HG02885 (cell line): Measurements from ENCODE around the gene WDR6.

Experiments used
- ATAC-seq: cut with Tn5 transposase; IDR thresholded peaks from one replicate; pipeline ENCODE4 v1.9.1; 2021; ENCODE audit warnings: mild to moderate bottlenecking; ENCODE audit not compliant: unreplicated experiment, poor library complexity

The WDR6 gene

GRCh38 chr3:49025005-49025792 lies 18.0 kb downstream of the WDR6 start:
- no peak for ATAC-seq

GRCh38 chr3:49025793-49026520 lies 18.8 kb downstream of the WDR6 start:
- ATAC-seq, result no peak

GRCh38 chr3:49026536-49026935 lies 19.3 kb downstream of the WDR6 start:
- ATAC-seq, result no peak

GRCh38 chr3:49027634-49028033 lies 20.4 kb downstream of the WDR6 start:
- ATAC-seq, result no peak

DNA sequence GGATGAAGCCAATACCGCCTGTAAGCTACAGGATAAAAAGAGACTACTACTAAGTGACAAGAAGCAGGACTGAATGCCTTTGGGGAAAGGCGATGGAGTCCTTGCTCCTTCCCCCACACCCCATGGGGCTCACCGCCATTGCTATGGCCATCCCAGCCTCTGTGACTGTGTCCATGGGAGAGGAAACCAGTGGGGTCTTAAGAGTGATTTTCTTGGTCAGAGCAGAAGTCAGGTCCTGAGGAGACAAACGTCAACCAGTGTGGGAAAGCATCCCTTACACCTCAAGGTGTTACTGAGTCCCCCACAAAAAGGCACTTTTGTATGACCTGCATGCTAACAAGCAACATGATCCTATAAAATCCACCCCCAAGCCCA lies 21.1 kb downstream of the WDR6 start:
- no peak for ATAC-seq

DNA sequence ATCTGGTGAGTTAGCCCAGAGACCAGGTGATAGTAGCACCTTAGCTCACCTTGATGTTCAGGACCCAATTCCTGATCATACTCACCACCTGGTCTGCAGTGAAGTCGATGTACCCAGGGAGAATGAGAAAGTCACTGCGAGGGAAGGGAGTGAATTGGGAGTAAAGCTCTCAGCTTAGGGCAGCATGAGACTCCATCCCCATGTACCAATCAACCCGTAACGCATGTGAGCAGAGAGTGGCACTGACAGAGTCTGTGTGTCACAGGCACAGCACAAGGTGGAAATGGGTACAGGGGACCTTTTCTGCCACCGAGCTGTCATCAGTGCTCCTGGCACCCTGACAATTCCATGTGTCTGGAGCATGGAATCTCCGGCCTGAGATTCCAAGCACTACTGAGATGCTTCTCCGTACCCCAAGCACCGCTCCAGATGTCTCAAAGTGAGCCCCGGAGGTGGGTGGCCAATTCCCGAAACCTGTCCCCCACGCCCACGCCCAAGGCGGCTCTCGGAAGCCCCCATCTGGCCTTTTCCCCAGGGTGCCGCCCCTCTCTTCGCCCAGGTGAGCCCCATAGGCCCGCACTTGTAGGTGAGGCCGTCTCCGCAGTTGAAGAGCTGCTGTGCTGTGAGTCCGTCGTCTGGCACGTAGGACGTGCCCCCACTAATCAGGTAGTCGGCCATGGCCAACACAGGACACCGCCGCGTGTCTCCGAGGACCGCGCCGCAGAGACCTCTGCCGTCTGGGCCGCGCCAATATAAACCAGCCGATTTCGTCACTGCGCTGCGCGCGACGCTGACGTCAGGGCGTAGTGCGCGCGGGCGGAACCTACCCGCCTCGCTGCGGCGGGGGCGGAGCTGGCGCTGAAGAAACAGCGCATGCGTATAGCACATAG lies 21.7 kb downstream of the WDR6 start, which contains the start of gene IMPDH2:
IMPDH2 (minus strand) TSS at position 726 of the 890 bp plus-strand sequence; CDS start at position 678, 48 bp downstream.
- ATAC-seq, result peak; percentile 89

- no peak for ATAC-seq
Observed at GRCh38 chr3:49029563-49029884, 22.3 kb downstream of the WDR6 start.

GRCh38 chr3:49030321-49030720 lies 23.1 kb downstream of the WDR6 start:
- ATAC-seq, result no peak

DNA sequence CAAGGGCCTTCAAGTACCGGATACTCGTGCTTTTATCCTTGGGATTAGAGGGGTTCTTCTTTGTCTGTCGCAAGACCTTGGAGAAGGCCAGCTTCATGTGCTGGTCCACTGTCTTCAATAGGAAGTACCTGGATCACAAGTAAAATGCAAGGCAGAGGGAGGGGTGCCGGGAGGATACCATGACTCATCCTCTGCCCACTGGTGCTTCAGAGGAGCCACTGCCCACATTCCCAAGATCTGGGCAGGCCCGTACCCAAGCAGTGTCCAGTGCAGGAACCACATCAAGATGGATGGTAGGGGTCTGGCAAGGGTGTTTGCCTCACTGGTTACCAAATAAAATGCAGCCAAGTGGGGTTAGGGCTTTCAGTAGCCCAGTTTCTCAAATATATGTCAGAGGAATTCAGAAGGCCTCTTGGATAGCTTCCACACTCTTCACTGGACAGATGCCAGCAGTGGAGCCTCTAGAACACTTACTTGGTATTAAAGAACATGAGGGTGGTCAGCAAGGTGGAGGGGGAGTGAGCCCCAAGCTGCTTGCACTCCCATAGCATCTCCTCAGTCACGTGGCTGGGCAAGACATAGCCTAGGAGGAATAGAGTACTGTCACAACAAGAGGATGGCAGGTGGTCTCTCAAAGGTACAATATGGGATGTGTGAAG lies 25.6 kb downstream of the WDR6 start:
- ATAC-seq, result no peak

GRCh38 chr3:49034650-49035049 lies 27.5 kb downstream of the WDR6 start:
- ATAC-seq, result no peak

DNA sequence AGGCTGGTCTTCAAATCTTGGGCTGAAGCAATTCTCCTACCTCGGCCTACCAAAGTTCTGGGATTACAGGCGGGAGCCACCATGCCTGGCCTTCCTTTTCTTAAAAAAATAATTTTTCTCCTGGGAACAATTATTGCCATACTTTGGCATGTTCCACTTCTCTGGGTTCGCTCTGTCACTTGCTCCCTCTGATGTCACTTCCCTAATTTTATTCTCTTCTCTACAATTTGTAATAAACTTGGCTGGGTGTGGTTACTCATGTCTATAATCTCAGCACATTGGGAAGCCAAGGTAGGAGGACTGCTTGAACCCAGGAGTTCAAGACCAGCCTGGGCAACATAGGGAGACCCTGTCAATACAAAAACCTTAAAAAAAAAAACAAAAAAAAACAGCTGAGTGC lies 28.1 kb downstream of the WDR6 start:
- no peak for ATAC-seq

DNA sequence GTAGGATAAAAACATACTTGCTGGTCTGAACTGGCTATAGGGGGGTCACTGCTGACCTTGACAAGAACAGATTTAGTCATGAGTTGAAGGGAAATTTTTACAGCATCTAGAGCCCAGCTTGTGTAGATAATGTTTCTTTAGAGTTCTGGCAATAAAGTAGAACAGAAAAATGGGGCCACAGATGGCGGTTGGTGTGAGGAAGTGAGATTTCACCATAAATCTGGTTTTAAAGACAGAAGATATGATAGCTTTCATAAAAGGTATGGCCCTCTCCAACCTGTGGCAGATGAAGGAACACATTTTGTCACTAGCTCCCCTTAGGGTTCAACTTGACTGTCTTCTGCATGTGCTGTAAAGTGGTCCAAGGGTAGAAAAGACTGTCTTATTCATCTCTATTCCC lies 46.4 kb downstream of the WDR6 start:
- no peak for ATAC-seq

GRCh38 chr3:49054344-49054862 lies 47.2 kb downstream of the WDR6 start:
- no peak for ATAC-seq

DNA sequence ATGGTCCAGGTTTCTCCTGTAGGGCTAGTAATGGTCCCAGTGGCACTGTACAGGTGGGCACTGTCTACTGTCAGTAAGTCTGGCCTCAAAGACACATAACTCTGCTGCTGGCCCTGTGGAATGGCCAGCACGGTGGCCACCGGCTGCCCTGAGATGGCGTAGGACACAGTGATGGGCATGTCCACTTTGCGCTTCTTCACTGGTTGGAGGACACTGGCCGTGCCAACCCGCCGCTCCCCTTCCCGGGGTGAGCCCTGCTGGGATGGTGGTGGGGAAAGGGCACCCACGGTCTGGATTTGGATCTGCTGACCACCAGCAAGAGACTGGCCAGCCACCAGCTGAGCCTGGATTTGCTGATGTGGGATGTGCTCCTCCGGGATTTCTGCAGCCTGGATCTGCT lies 50.1 kb downstream of the WDR6 start:
- ATAC-seq, result no peak

DNA sequence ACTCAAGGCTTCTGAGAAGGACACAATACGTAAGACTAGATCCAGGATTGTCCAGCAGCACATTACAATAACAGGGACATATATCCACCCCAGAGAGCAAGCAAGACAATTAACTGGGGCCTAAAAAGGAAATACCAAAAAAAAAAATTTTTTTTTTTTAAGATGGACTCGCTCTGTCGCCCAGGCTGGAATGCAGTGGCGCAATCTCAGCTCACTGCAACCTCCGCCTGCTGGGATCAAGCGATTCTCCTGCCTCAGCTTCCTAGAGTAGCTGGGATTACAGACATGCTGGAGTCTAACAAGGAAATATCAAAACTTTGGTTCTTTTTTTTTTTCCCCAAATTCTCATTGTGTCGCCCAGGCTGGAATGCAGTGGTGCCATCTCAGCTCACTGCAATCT lies 50.8 kb downstream of the WDR6 start:
- ATAC-seq, result no peak
